Measurements from ENCODE around the gene YBEY. TPM values are rescaled to one million over a fixed set of nuclear protein-coding genes. Genes with fewer than 3 reads are reported as not detected.

YBEY gene
- total RNA-seq, 1 donor from 2014 or later = 17.1 TPM

GRCh38 chr21:46273341-46273740 is 12.8 kb upstream of the YBEY start:
- DNase-seq = no peak
- no peak for TF ChIP-seq CTCF (IDR thresholded peaks at IDR 0.05; ENCODE audit: borderline replicate concordance)
- H3K36me3 ChIP-seq = peaks cover 100% of the 10 kb centered on the region
- intact Hi-C loops (cut with micrococcal nuclease) = no loop called here
- no peak overlapping the region for H3K27ac ChIP-seq (replicated peaks)
- no peaks in the 10 kb centered on the region for H3K9me3 ChIP-seq (replicated peaks)
- no peak overlapping the region for H3K4me3 ChIP-seq
- H3K4me1 ChIP-seq = no peaks in the 10 kb centered on the region
- no peaks in the 10 kb centered on the region for H3K27me3 ChIP-seq (ENCODE audit: low read depth)

DNA sequence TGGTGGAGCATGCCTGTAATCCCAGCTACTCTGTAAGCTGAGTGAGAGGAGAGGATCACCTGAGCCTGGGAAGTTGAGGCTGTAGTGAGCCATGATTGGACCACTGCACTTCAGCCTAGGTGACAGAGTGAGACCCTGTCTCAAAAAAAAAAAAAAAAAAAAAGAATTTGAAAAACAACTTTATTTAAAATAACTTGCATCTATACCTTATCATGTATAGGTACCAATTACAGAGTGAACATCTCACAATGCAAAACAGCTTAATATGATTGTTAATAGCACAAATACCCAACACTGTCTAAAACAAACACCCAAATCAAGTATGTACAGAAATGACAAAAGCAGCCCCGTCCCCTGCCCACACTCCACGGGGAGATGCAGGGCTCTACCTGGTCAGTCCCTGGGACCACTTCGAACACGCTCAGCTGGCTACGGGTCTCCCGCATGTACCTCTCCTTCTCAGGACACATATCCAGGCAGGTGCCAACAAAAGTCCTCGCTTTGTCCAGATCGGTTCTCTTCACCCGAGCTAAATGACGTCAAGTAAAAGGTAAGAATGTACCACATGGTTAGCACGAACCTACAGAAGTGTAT is 11.2 kb upstream of the YBEY start:
- DNase-seq = no peak
- no peak for TF ChIP-seq CTCF (IDR thresholded peaks at IDR 0.05; ENCODE audit: borderline replicate concordance)
- intact Hi-C loops (cut with micrococcal nuclease) = no loop called here

GRCh38 chr21:46284077-46284644 is 2.0 kb upstream of the YBEY start:
- H3K36me3 ChIP-seq = peaks cover 62% of the 10 kb centered on the region
- peak overlapping the region; percentile 84 for H3K4me3 ChIP-seq
- TF ChIP-seq CTCF (IDR thresholded peaks at IDR 0.05; ENCODE audit: borderline replicate concordance) = no peak
- intact Hi-C loops (cut with micrococcal nuclease) = no loop called here
- peak overlapping the region; percentile 20 for H3K27ac ChIP-seq (replicated peaks)
- H3K4me1 ChIP-seq = peaks cover 73% of the 10 kb centered on the region
- no peaks in the 10 kb centered on the region for H3K9me3 ChIP-seq (replicated peaks)
- no peaks in the 10 kb centered on the region for H3K27me3 ChIP-seq (ENCODE audit: low read depth)
- DNase-seq = no peak

More for the DNA sequence above, 11.2 kb upstream of the YBEY start:
- no peak overlapping the region for H3K4me3 ChIP-seq
- H3K4me1 ChIP-seq = no peaks in the 10 kb centered on the region
- no peaks in the 10 kb centered on the region for H3K27me3 ChIP-seq (ENCODE audit: low read depth)
- peaks cover 100% of the 10 kb centered on the region for H3K36me3 ChIP-seq
- H3K9me3 ChIP-seq (replicated peaks) = no peaks in the 10 kb centered on the region
- H3K27ac ChIP-seq (replicated peaks) = no peak overlapping the region

DNA sequence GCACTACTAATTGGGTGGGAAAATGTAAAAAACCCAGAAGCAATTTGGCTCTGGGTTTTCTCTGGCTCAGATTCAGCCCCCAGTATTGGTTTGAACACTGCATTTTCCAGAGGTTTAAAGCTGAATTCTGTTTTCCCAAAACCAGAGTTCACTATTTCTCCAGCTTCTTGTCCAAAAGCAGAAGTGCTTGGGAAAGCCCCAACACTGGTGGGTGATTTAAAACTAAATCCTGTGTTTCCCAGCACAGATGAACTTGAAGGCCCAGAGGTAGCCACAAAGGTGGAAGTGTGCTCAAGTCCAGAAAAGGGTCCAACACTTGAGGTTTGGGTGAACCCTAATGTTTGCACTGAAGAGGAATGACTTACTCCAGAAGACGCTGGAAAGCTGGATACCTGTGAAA is 1.4 kb upstream of the YBEY start:
- Histone ChIP-seq H3K36me3 (peaks cover 56% of the 10 kb centered on the region), H3K27me3 (ENCODE audit: low read depth) (no peaks in the 10 kb centered on the region), H3K4me3 (peak overlapping the region; percentile 84), H3K9me3 (replicated peaks) (no peaks in the 10 kb centered on the region), H3K27ac (replicated peaks) (peak overlapping the region; percentile 20), H3K4me1 (peaks cover 73% of the 10 kb centered on the region)
- intact Hi-C loops (cut with micrococcal nuclease) = no loop called here
- no peak for TF ChIP-seq CTCF (IDR thresholded peaks at IDR 0.05; ENCODE audit: borderline replicate concordance)
- no peak for DNase-seq

- H3K36me3 ChIP-seq = peaks cover 51% of the 10 kb centered on the region
- intact Hi-C loops (cut with micrococcal nuclease) = no loop called here
- TF ChIP-seq CTCF (IDR thresholded peaks at IDR 0.05; ENCODE audit: borderline replicate concordance) = no peak
- DNase-seq = no peak
- H3K4me1 ChIP-seq = peaks cover 73% of the 10 kb centered on the region
- H3K27me3 ChIP-seq (ENCODE audit: low read depth) = no peaks in the 10 kb centered on the region
- H3K27ac ChIP-seq (replicated peaks) = peak within 1 kb of the TSS; percentile 96
- peak within 1 kb of the TSS; percentile 84 for H3K4me3 ChIP-seq
- H3K9me3 ChIP-seq (replicated peaks) = no peaks in the 10 kb centered on the region
Measured at GRCh38 chr21:46285206-46285661, 908 bp upstream of the YBEY start, which contains the start of gene MCM3AP. TSS of gene MCM3AP (minus strand) at chr21:46285611. CDS start at chr21:46285286, 325 bp downstream.

All from left ventricle myocardium inferior (tissue), 1 donor.